HEK293 (cell line): Measurements from ENCODE around the gene EXD3.

ENCODE experiments used
- CTCF ChIA-PET: fragments of 350-600 bp; formaldehyde crosslinking; extraction: SDS; loops from one replicate; lab custom pipeline; 2021; ENCODE audit warnings: antibody characterized with exemption; lab: Yijun Ruan, JAX
- POLR2A ChIA-PET: fragments of 300-600 bp; formaldehyde crosslinking; extraction: SDS; loops from one replicate; lab custom pipeline; 2020; ENCODE audit warnings: antibody characterized with exemption, inconsistent platforms; lab: Yijun Ruan, JAX
- H3K27ac ChIP-seq: fragments of 200-500 bp; sonication (Bioruptor generic); 2 replicates; pipeline ENCODE4 v1.5.1; 2014; ENCODE audit warnings: low read depth, low read length, control low read depth, inconsistent platforms; ENCODE audit errors: extremely low read depth
- H3K36me3 ChIP-seq, 2 experiments: fragments of 200-500 bp in 1 of 2; sonication (Bioruptor generic) in 1 of 2; 1 replicate in 1 of 2; 2 replicates in 1 of 2; pipeline ENCODE4 v1.5.1; 2014 to 2017; ENCODE audit warnings: inconsistent platforms in 2 of 2, low read length in 2 of 2; ENCODE audit not compliant: control insufficient read depth in 2 of 2, insufficient read depth in 1 of 2
- H3K4me1 ChIP-seq: fragments of 200-500 bp; sonication (Bioruptor generic); 2 replicates; pipeline ENCODE4 v1.5.1; 2014; ENCODE audit warnings: mild to moderate bottlenecking, low read length, inconsistent platforms; ENCODE audit not compliant: control insufficient read depth, insufficient read depth
- H3K4me3 ChIP-seq: 2 replicates; pipeline ENCODE4 v1.5.1; 2011; ENCODE audit warnings: low read depth, mild to moderate bottlenecking, control low read depth, low read length, moderate library complexity
- H3K9me3 ChIP-seq: fragments of 200-500 bp; sonication (Bioruptor generic); 2 replicates; pipeline ENCODE4 v1.5.1; 2014; ENCODE audit warnings: low read depth, low read length, inconsistent platforms; ENCODE audit not compliant: control insufficient read depth, insufficient read depth
- EGR2 ChIP-seq: fragments of 450-650 bp; formaldehyde crosslinking; IDR thresholded peaks from 2 replicates; pipeline ENCODE4 v1.5.1; 2016; ENCODE audit warnings: low read depth, missing biosample characterization, missing genetic modification characterization
- GLIS2 ChIP-seq: fragments of 450-650 bp; formaldehyde crosslinking; IDR thresholded peaks from 2 replicates; pipeline ENCODE4 v1.5.1; 2016; ENCODE audit warnings: missing biosample characterization, missing genetic modification characterization
- PRDM2 ChIP-seq: fragments of 450-650 bp; formaldehyde crosslinking; IDR thresholded peaks from 2 replicates; pipeline ENCODE4 v1.5.1; 2016; ENCODE audit warnings: missing biosample characterization, missing genetic modification characterization, borderline replicate concordance
- REPIN1 ChIP-seq: fragments of 450-650 bp; formaldehyde crosslinking; IDR thresholded peaks from 2 replicates; pipeline ENCODE4 v1.5.1; 2017; ENCODE audit warnings: missing biosample characterization, missing genetic modification characterization, low read depth
- SALL2 ChIP-seq: fragments of 450-650 bp; formaldehyde crosslinking; IDR thresholded peaks from 2 replicates; pipeline ENCODE4 v1.5.0; 2017; ENCODE audit warnings: missing biosample characterization, mild to moderate bottlenecking, missing genetic modification characterization, borderline replicate concordance
- ZBTB10 ChIP-seq: fragments of 450-650 bp; formaldehyde crosslinking; IDR thresholded peaks from 2 replicates; pipeline ENCODE4 v1.5.1; 2016; ENCODE audit warnings: missing biosample characterization, missing genetic modification characterization
- ZFHX2 ChIP-seq: fragments of 450-650 bp; formaldehyde crosslinking; conservative IDR thresholded peaks from 2 replicates; pipeline ENCODE4 v1.5.1; 2016; ENCODE audit warnings: missing biosample characterization, missing genetic modification characterization
- ZNF114 ChIP-seq: fragments of 450-650 bp; formaldehyde crosslinking; IDR thresholded peaks from 2 replicates; pipeline ENCODE4 v1.5.0; 2017; ENCODE audit warnings: missing biosample characterization, missing genetic modification characterization
- ZNF155 ChIP-seq: fragments of 450-650 bp; formaldehyde crosslinking; IDR thresholded peaks from 2 replicates; pipeline ENCODE4 v1.5.1; 2016; ENCODE audit warnings: missing biosample characterization, missing genetic modification characterization
- ZNF19 ChIP-seq: fragments of 450-650 bp; formaldehyde crosslinking; IDR thresholded peaks from 2 replicates; pipeline ENCODE4; 2016; ENCODE audit warnings: missing biosample characterization, missing genetic modification characterization, low read depth
- ZNF2 ChIP-seq: fragments of 450-650 bp; formaldehyde crosslinking; IDR thresholded peaks from 2 replicates; pipeline ENCODE4 v1.5.1; 2016; ENCODE audit warnings: missing biosample characterization, missing genetic modification characterization
- ZNF26 ChIP-seq: fragments of 450-650 bp; formaldehyde crosslinking; IDR thresholded peaks from 2 replicates; pipeline ENCODE4 v1.5.1; 2016; ENCODE audit warnings: missing biosample characterization, missing genetic modification characterization
- ZNF645 ChIP-seq: fragments of 450-650 bp; formaldehyde crosslinking; IDR thresholded peaks from 2 replicates; pipeline ENCODE4; 2016; ENCODE audit warnings: missing biosample characterization, missing genetic modification characterization
- ZNF660 ChIP-seq: fragments of 450-650 bp; IDR thresholded peaks from 2 replicates; pipeline ENCODE4 v1.5.1; 2018; ENCODE audit warnings: missing biosample characterization, mild to moderate bottlenecking, missing genetic modification characterization

Gene EXD3

GRCh38 chr9:137315581-137316011, 107.4 kb downstream of the EXD3 start:
- Histone ChIP-seq H3K4me3 (no peak overlapping the region), H3K4me1 (no peaks in the 10 kb centered on the region; the same call in 1 of the 2 replicates)
- CTCF ChIA-PET, result interaction anchor here (1.4 kb wide), 1 partner anchor 14 kb away, joined by 3 read pairs; the partner anchor contains the start of gene NRARP

GRCh38 chr9:137314561-137315560, 108.1 kb downstream of the EXD3 start:
- Histone ChIP-seq H3K4me1 (no peaks in the 10 kb centered on the region; the same call in 1 of the 2 replicates), H3K36me3 (no peaks in the 10 kb centered on the region), H3K4me3 (no peak overlapping the region), H3K9me3 (no peaks in the 10 kb centered on the region), H3K27ac (no peak overlapping the region)
- ChIA-PET CTCF (no interaction called here), POLR2A (interaction anchor here (5.4 kb wide), 1 partner anchor 13 kb away, joined by 40 read pairs; the partner anchor contains the start of gene NRARP)
- 0 out of 2 replicates have a peak, but pooled peaks have one; percentile 7 for TF ChIP-seq EGR2 (tag by site-specific recombination)
- peak; percentile 56 for TF ChIP-seq GLIS2 (tag by site-specific recombination)
- 0 out of 2 replicates have a peak, but pooled peaks have one; percentile 6 for TF ChIP-seq ZFHX2 (tag by site-specific recombination)
- no peak for TF ChIP-seq PRDM2 (tag by site-specific recombination)

More at GRCh38 chr9:137315581-137316011, 107.4 kb downstream of the EXD3 start:
- no peaks in the 10 kb centered on the region for H3K9me3 ChIP-seq
- no peaks in the 10 kb centered on the region for H3K36me3 ChIP-seq
- no peak for TF ChIP-seq ZBTB10 (tag by site-specific recombination)
- TF ChIP-seq ZNF2 (tag by site-specific recombination), result no peak
- POLR2A ChIA-PET, result interaction anchor here (0.6 to 1.8 kb wide), 2 partner anchors 14 to 581 kb away, joined by 3 to 10 read pairs; partner anchors contain the start of gene NRARP
- H3K27ac ChIP-seq, result no peak overlapping the region

GRCh38 chr9:137313956-137314560, 108.9 kb downstream of the EXD3 start:
- Histone ChIP-seq H3K27ac (no peak overlapping the region), H3K4me3 (no peak overlapping the region), H3K4me1 (no peaks in the 10 kb centered on the region; the same call in 1 of the 2 replicates), H3K9me3 (no peaks in the 10 kb centered on the region), H3K36me3 (no peaks in the 10 kb centered on the region)
- POLR2A ChIA-PET, result interaction anchor here (5.4 kb wide), 1 partner anchor 12 kb away, joined by 40 read pairs; the partner anchor contains the start of gene NRARP
- CTCF ChIA-PET, result no interaction called here
- TF ChIP-seq ZNF26 (tag by site-specific recombination) (no peak), ZNF114 (tag by site-specific recombination) (no peak), ZNF19 (no peak), ZNF645 (tag by site-specific recombination) (no peak), SALL2 (tag by site-specific recombination) (no peak), ZNF155 (tag by site-specific recombination) (no peak), ZNF660 (tag by site-specific recombination) (no peak), REPIN1 (no peak)
